ENCODE results near the gene ZBTB16.

Gene ZBTB16

DNA sequence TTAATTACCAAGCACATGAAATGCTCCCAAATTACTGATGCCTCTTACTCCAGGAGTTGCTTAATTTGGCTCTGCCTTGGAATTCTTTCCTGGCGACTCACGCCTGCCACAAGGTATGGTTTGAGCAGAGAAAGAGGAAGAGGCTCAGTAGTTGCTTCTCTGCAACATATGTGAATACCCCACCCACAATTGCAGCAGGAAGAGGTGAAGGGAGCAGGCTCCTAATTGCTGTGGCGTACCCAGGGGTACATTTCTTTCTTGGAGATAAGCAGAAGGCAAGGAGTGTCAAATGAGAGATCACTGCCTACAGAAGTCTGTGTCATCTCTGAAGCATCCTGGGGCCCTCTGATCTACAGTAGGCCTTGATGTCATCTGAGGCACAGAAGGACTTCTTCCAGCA, 226.1 kb downstream of the ZBTB16 start:
- Histone ChIP-seq H3K79me2 (ENCODE audit: low read length) (no peaks in the 10 kb centered on the region), H3K9me3 (replicated peaks; ENCODE audit: insufficient read depth, low read length) (no peaks in the 10 kb centered on the region), H3K4me1 (ENCODE audit: low read length) (no peaks in the 10 kb centered on the region), H3F3A (ENCODE audit: insufficient read depth, low read length) (no peaks in the 10 kb centered on the region), H3K4me3 (ENCODE audit: low read length) (no peak overlapping the region), H3K9me2 (replicated peaks; ENCODE audit: insufficient read depth, low read length) (no peaks in the 10 kb centered on the region), H4K20me1 (ENCODE audit: insufficient read depth, low read length) (no peaks in the 10 kb centered on the region), H3K27me3 (replicated peaks; ENCODE audit: insufficient read depth, low read length) (no peaks in the 10 kb centered on the region), H3K27ac (ENCODE audit: low read length) (no peak overlapping the region), H3K4me2 (ENCODE audit: low read depth, low read length) (no peak overlapping the region), H2AFZ (ENCODE audit: low read length) (no peak overlapping the region), H3K9ac (ENCODE audit: low read length) (no peak overlapping the region), H3K36me3 (replicated peaks; ENCODE audit: insufficient read depth, low read length) (no peaks in the 10 kb centered on the region)
- no peak for DNase-seq
- TF ChIP-seq, protein P1, sequence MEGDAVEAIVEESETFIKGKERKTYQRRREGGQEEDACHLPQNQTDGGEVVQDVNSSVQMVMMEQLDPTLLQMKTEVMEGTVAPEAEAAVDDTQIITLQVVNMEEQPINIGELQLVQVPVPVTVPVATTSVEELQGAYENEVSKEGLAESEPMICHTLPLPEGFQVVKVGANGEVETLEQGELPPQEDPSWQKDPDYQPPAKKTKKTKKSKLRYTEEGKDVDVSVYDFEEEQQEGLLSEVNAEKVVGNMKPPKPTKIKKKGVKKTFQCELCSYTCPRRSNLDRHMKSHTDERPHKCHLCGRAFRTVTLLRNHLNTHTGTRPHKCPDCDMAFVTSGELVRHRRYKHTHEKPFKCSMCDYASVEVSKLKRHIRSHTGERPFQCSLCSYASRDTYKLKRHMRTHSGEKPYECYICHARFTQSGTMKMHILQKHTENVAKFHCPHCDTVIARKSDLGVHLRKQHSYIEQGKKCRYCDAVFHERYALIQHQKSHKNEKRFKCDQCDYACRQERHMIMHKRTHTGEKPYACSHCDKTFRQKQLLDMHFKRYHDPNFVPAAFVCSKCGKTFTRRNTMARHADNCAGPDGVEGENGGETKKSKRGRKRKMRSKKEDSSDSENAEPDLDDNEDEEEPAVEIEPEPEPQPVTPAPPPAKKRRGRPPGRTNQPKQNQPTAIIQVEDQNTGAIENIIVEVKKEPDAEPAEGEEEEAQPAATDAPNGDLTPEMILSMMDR (IDR thresholded peaks at IDR 0.05; ENCODE audit: low read length), result no peak
- TF ChIP-seq EZH2 (optimal IDR thresholded peaks at IDR 0.05; ENCODE audit: low read depth, low read length) (no peak), EZH2phosphoT487 (IDR thresholded peaks at IDR 0.05; ENCODE audit: low read length) (no peak)

DNA sequence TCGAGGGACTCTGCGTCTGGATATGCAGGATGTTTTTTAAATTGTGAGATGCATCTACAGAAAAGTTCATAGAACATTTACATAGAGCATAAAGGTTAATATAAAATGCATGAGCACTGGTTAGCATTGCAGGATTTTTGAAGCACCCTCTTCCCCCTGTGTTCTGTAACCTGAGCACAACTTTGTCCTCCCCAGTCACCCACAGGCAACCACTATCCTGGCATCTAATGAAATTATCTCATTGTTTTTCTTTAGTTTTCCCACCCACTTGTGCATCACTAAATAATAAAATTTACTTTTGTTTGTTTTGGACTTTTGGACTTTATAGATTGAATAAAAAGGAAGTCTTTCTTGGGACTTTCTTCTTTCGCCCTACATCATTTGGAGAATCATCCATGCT, 226.7 kb downstream of the ZBTB16 start:
- Histone ChIP-seq H3K4me2 (ENCODE audit: low read depth, low read length) (no peak overlapping the region), H3K27me3 (replicated peaks; ENCODE audit: insufficient read depth, low read length) (no peaks in the 10 kb centered on the region), H3K4me3 (ENCODE audit: low read length) (no peak overlapping the region), H3K4me1 (ENCODE audit: low read length) (no peaks in the 10 kb centered on the region), H3K79me2 (ENCODE audit: low read length) (no peaks in the 10 kb centered on the region), H4K20me1 (ENCODE audit: insufficient read depth, low read length) (no peaks in the 10 kb centered on the region), H3F3A (ENCODE audit: insufficient read depth, low read length) (no peaks in the 10 kb centered on the region), H3K9ac (ENCODE audit: low read length) (no peak overlapping the region), H2AFZ (ENCODE audit: low read length) (no peak overlapping the region), H3K9me2 (replicated peaks; ENCODE audit: insufficient read depth, low read length) (no peaks in the 10 kb centered on the region), H3K36me3 (replicated peaks; ENCODE audit: insufficient read depth, low read length) (no peaks in the 10 kb centered on the region), H3K27ac (ENCODE audit: low read length) (no peak overlapping the region), H3K9me3 (replicated peaks; ENCODE audit: insufficient read depth, low read length) (no peaks in the 10 kb centered on the region)
- TF ChIP-seq EZH2phosphoT487 (IDR thresholded peaks at IDR 0.05; ENCODE audit: low read length) (no peak), EZH2 (optimal IDR thresholded peaks at IDR 0.05; ENCODE audit: low read depth, low read length) (no peak)
- TF ChIP-seq, protein P1 (IDR thresholded peaks at IDR 0.05; ENCODE audit: low read length), result no peak
- DNase-seq, result no peak

GRCh38 chr11:114287154-114287553, 227.6 kb downstream of the ZBTB16 start:
- Histone ChIP-seq H3K4me3 (ENCODE audit: low read length) (no peak overlapping the region), H3K9ac (ENCODE audit: low read length) (no peak overlapping the region), H3K9me2 (replicated peaks; ENCODE audit: insufficient read depth, low read length) (no peaks in the 10 kb centered on the region), H3K27me3 (replicated peaks; ENCODE audit: insufficient read depth, low read length) (no peaks in the 10 kb centered on the region), H3F3A (ENCODE audit: insufficient read depth, low read length) (no peaks in the 10 kb centered on the region), H2AFZ (ENCODE audit: low read length) (no peak overlapping the region), H4K20me1 (ENCODE audit: insufficient read depth, low read length) (no peaks in the 10 kb centered on the region), H3K4me1 (ENCODE audit: low read length) (no peaks in the 10 kb centered on the region), H3K79me2 (ENCODE audit: low read length) (no peaks in the 10 kb centered on the region), H3K4me2 (ENCODE audit: low read depth, low read length) (no peak overlapping the region), H3K36me3 (replicated peaks; ENCODE audit: insufficient read depth, low read length) (no peaks in the 10 kb centered on the region), H3K9me3 (replicated peaks; ENCODE audit: insufficient read depth, low read length) (no peaks in the 10 kb centered on the region), H3K27ac (ENCODE audit: low read length) (no peak overlapping the region)
- TF ChIP-seq EZH2phosphoT487 (IDR thresholded peaks at IDR 0.05; ENCODE audit: low read length) (no peak), EZH2 (optimal IDR thresholded peaks at IDR 0.05; ENCODE audit: low read depth, low read length) (no peak)
- TF ChIP-seq, protein P1 (IDR thresholded peaks at IDR 0.05; ENCODE audit: low read length), result no peak
- no peak for DNase-seq

Data from MM.1S (cell line).